Panc1 (cell line): ENCODE data around the gene TRMT11. TPM values are rescaled to one million over a fixed set of nuclear protein-coding genes. Genes with fewer than 3 reads are reported as not detected.

Experiments
- ATAC-seq: fragments of 200-7000 bp; cut with Tn5 transposase; 2 replicates; pipeline ENCODE4 v1.9.1; 2020; ENCODE audit warnings: mild to moderate bottlenecking, moderate library complexity
- BruUV-seq: library from RNA; stranded (reverse); fragments of 400-500 nt; replicated peaks from 2 replicates; lab custom pipeline; 2021; lab: Mats Ljungman, UMichigan
- CTCF ChIA-PET: fragments of 300-600 bp; sonication (Branson Sonifier 250); formaldehyde crosslinking; loops from one replicate; lab custom pipeline; 2022; ENCODE audit warnings: antibody characterized with exemption; lab: Charles Lee
- POLR2A ChIA-PET: fragments of 300-600 bp; sonication (Branson Sonifier 250); formaldehyde crosslinking; loops from one replicate; lab custom pipeline; 2022; ENCODE audit warnings: antibody characterized with exemption; lab: Charles Lee
- DNase-seq: peaks from one replicate; pipeline ENCODE4 v3.0.0-alpha.2; 2010; ENCODE audit warnings: low read depth, low spot score
- H3K27ac ChIP-seq: 2 replicates; pipeline ENCODE4 v1.5.1; 2011; ENCODE audit warnings: mild to moderate bottlenecking, low read length, inconsistent platforms
- H3K27me3 ChIP-seq: fragments of 200-500 bp; sonication (Bioruptor generic); 2 replicates; pipeline ENCODE4 v1.6.0; 2014; ENCODE audit warnings: low read length, inconsistent platforms; ENCODE audit not compliant: control insufficient read depth, insufficient read depth
- H3K36me3 ChIP-seq: fragments of 200-500 bp; sonication (Bioruptor generic); 2 replicates; pipeline ENCODE4 v1.5.1; 2014; ENCODE audit warnings: inconsistent platforms, mild to moderate bottlenecking, low read length, moderate library complexity; ENCODE audit not compliant: control insufficient read depth, insufficient read depth
- H3K4me1 ChIP-seq: 2 replicates; pipeline ENCODE4 v1.5.1; 2011; ENCODE audit warnings: inconsistent platforms, mild to moderate bottlenecking, low read length, moderate library complexity; ENCODE audit not compliant: control insufficient read depth, insufficient read depth
- H3K4me3 ChIP-seq, 2 experiments: 2 replicates each; pipeline ENCODE4 v1.5.1; 2011 to 2012; ENCODE audit warnings: low read depth in 2 of 2, low read length in 2 of 2, mild to moderate bottlenecking in 2 of 2, inconsistent platforms in 1 of 2, moderate library complexity in 1 of 2
- H3K9me3 ChIP-seq: fragments of 200-500 bp; sonication (Bioruptor generic); 2 replicates; pipeline ENCODE4 v1.5.1; 2014; ENCODE audit warnings: low read depth, mild to moderate bottlenecking, inconsistent platforms, low read length, moderate library complexity; ENCODE audit not compliant: control insufficient read depth, insufficient read depth
- CTCF ChIP-seq: fragments of 450-650 bp; IDR thresholded peaks from 2 replicates; pipeline ENCODE4 v1.5.1; 2017; ENCODE audit warnings: mild to moderate bottlenecking
- POLR2AphosphoS5 ChIP-seq: IDR thresholded peaks from 2 replicates; pipeline ENCODE4 v1.6.1; 2012; ENCODE audit warnings: mild to moderate bottlenecking, low read depth, low read length, moderate library complexity
- REST ChIP-seq, 2 experiments: IDR thresholded peaks; 2 replicates each; pipeline ENCODE4 v1.6.1; 2011 to 2012; ENCODE audit warnings: low read depth in 2 of 2, control low read depth in 1 of 2, low read length in 1 of 2, mild to moderate bottlenecking in 1 of 2, moderate library complexity in 1 of 2; ENCODE audit not compliant: insufficient read depth in 1 of 2
- SIN3A ChIP-seq: IDR thresholded peaks from 2 replicates; pipeline ENCODE4 v1.6.1; 2012; ENCODE audit warnings: low read depth, mild to moderate bottlenecking, low read length, moderate library complexity, borderline replicate concordance; ENCODE audit not compliant: insufficient read depth
- TCF7L2 ChIP-seq: IDR thresholded peaks from 2 replicates; pipeline ENCODE4 v1.6.1; 2011; ENCODE audit warnings: mild to moderate bottlenecking, low read depth, low read length, inconsistent platforms
- in situ Hi-C: cut with HindIII; loops from 2 replicates; pipeline ENCODE4 v1.10.0; 2016; ENCODE audit warnings: low sequenced_read_pairs, low pct_unique_long_range_greater_than_20kb
- intact Hi-C: fragments of 100-400 bp; cut with micrococcal nuclease; formaldehyde crosslinking; loops from one replicate; pipeline ENCODE4 v1.10.0; 2022; ENCODE audit not compliant: unreplicated experiment
- total RNA-seq: library from RNA; stranded (reverse); gene quantifications from one replicate; pipeline ENCODE4 v1.2.1, GENCODE V29; 2021; ENCODE audit not compliant: unreplicated experiment

The TRMT11 gene
- total RNA-seq, 1 experiment from 2014 or later = 34.3 TPM

GRCh38 chr6:126063512-126064146 lies 77.3 kb downstream of the TRMT11 start:
- H3K4me3 ChIP-seq = no peak overlapping the region
- H3K36me3 ChIP-seq = no peaks in the 10 kb centered on the region
- intact Hi-C loops = no loop called here
- no peaks in the 10 kb centered on the region for H3K9me3 ChIP-seq
- H3K27ac ChIP-seq = no peak overlapping the region
- BruUV-seq = no TSS peak
- ChIA-PET CTCF (interaction anchor here (0.7 kb wide), 1 partner anchor 1037 kb away, joined by 3 read pairs; no protein-coding TSS in a partner anchor), POLR2A (no interaction called here)
- ATAC-seq (no peak), DNase-seq (no peak)
- TF ChIP-seq POLR2AphosphoS5 (no peak), REST (IDR thresholded peaks at IDR 0.05; ENCODE audit: insufficient read depth in 1 of 2, low read depth in 2 of 2, low read length in 1 of 2) (no peak), TCF7L2 (no peak), SIN3A (no peak), CTCF (no peak)
- no peaks in the 10 kb centered on the region for H3K4me1 ChIP-seq
- in situ Hi-C loops = no loop called here
- H3K27me3 ChIP-seq = no peaks in the 10 kb centered on the region

DNA sequence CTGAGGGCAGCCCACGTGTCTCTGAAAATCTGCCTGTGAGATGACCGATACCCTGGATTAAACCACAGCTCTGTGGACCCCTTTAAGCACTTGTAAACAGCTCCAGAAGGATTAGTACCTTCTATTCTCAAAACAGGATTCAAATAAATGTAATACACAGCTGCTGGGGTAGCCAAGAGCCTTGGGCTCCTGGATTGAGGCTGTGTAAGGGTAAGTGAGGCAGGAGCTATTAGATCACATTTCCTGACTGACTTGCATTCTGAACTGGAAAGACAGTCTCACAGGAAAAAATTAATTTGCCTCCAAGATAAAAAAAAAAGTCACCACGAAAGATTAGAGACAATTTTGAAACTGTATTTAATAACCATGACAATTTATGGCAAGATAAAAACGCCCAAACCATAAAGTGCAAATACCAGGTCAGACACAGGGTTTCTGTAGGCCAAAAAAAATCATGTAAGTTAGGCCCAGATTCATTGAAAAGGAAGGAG lies 78.0 kb downstream of the TRMT11 start:
- H3K27ac ChIP-seq = no peak overlapping the region
- no peaks in the 10 kb centered on the region for H3K9me3 ChIP-seq
- H3K27me3 ChIP-seq = no peaks in the 10 kb centered on the region
- no peak for TF ChIP-seq SIN3A
- no peak for TF ChIP-seq TCF7L2
- no peak for TF ChIP-seq CTCF
- no peak for TF ChIP-seq REST (IDR thresholded peaks at IDR 0.05; ENCODE audit: insufficient read depth in 1 of 2, low read depth in 2 of 2, low read length in 1 of 2)
- TF ChIP-seq POLR2AphosphoS5 = no peak
- intact Hi-C loops (no loop called here), in situ Hi-C loops (no loop called here)
- no TSS peak for BruUV-seq
- H3K36me3 ChIP-seq = no peaks in the 10 kb centered on the region
- H3K4me1 ChIP-seq = no peaks in the 10 kb centered on the region
- ATAC-seq = no peak
- POLR2A ChIA-PET = no interaction called here
- DNase-seq = no peak
- H3K4me3 ChIP-seq = no peak overlapping the region
- CTCF ChIA-PET = interaction anchor here (0.7 kb wide), 1 partner anchor 1036 kb away, joined by 3 read pairs; no protein-coding TSS in a partner anchor
